ENCODE measurements around the gene MSRB1. TPM values are rescaled to one million over a fixed set of nuclear protein-coding genes. Genes with fewer than 3 reads are reported as not detected.
"Not testable (repeated sequence)": the region's sequence is repeated elsewhere in the genome, so short reads cannot be mapped to it uniquely, and the experiment has no call there.

Gene MSRB1
- total and polyA plus RNA-seq, 2 of the 8 experiments (the other 6 are each of a cell fraction or from before 2014, with no cell fraction given): 28.2 to 51.4 TPM

DNA sequence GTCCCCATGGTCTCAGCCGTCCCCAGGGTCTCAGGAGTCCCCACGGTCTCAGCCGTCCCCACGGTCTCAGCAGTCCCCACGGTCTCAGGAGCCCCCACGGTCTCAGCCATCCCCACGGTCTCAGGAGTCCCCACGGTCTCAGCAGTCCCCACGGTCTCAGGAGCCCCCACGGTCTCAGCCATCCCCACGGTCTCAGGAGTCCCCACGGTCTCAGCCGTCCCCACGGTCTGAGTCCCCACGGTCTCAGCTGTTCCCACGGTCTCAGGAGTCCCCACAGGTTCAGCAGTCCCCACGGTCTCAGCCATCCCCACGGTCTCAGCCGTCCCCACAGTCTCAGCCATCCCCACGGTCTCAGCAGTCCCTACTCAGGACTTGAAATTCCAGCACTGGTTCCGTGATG is 22.9 kb downstream of the MSRB1 start:
- not testable (repeated sequence) for H3K18ac ChIP-seq (ENCODE audit: extremely low read depth, low read length); H3K27ac ChIP-seq (ENCODE audit: low read depth, low read length); H2BK5ac ChIP-seq (ENCODE audit: low read depth, low read length); H3K36me3 ChIP-seq (ENCODE audit: control insufficient read depth in 2 of 4, insufficient read depth in 4 of 4, low read length in 3 of 4); H3K9ac ChIP-seq (replicated peaks in 1 of 4; ENCODE audit: extremely low read depth in 1 of 4, low read depth in 3 of 4, low read length in 3 of 4); H4K91ac ChIP-seq (replicated peaks; ENCODE audit: insufficient read length, low read length); H4K5ac ChIP-seq (ENCODE audit: insufficient read length, low read depth, low read length); H4K20me1 ChIP-seq (replicated peaks in 1 of 2; ENCODE audit: control insufficient read depth in 1 of 2, insufficient read depth in 2 of 2, low read length in 2 of 2); DNase-seq (ENCODE audit: low read depth in 1 of 2, low spot score in 2 of 2); H3K14ac ChIP-seq (ENCODE audit: insufficient read length); H3K9me3 ChIP-seq (ENCODE audit: insufficient read depth in 2 of 2, low read depth in 1 of 2, low read length in 1 of 2); H3K79me1 ChIP-seq (ENCODE audit: low read depth, low read length); H3K4me3 ChIP-seq (ENCODE audit: extremely low read depth in 1 of 4, insufficient read depth in 2 of 4, low read depth in 3 of 4, low read length in 4 of 4); H3K23me2 ChIP-seq (ENCODE audit: low read depth, low read length); H3K56ac ChIP-seq (replicated peaks; ENCODE audit: insufficient read length, low read depth, low read length); H3K4ac ChIP-seq (replicated peaks; ENCODE audit: insufficient read length, low read depth, low read length); H3K23ac ChIP-seq (ENCODE audit: insufficient read length); H2AFZ ChIP-seq (ENCODE audit: low read length); H2BK120ac ChIP-seq (replicated peaks; ENCODE audit: low read depth, low read length); H3K79me2 ChIP-seq (ENCODE audit: control insufficient read depth in 1 of 2, insufficient read depth in 2 of 2, low read length in 2 of 2); FAIRE-seq; H2BK20ac ChIP-seq (ENCODE audit: low read length)
- Histone ChIP-seq H4K8ac (ENCODE audit: extremely low read depth, insufficient read depth, low read length) (peak overlapping the region; percentile 18; the same call in 1 of the 2 replicates), H2AK5ac (ENCODE audit: low read depth, low read length) (0 out of 2 replicates have a peak overlapping the region, but pooled peaks have one; percentile 61), H3K4me1 (replicated peaks in 1 of 4; ENCODE audit: control insufficient read depth in 3 of 4, insufficient read depth in 4 of 4, low read length in 3 of 4) (peaks cover 4 to 38% (median 23%) of the 10 kb centered on the region in 4 experiments), H3K4me2 (ENCODE audit: insufficient read depth in 1 of 2, low read depth in 2 of 2, low read length in 2 of 2) (peak overlapping the region; percentile 56 to 57; a peak in 3 of 4 replicates), H3K27me3 (replicated peaks in 1 of 4; ENCODE audit: control insufficient read depth in 3 of 4, extremely low read depth in 1 of 4, insufficient read depth in 3 of 4, low read length in 3 of 4) (peaks cover 39 to 88% (median 72%) of the 10 kb centered on the region in 4 experiments), H2BK12ac (ENCODE audit: low read depth, low read length) (peak overlapping the region; percentile 30; the same call in 1 of the 2 replicates), H2BK15ac (ENCODE audit: low read length) (peak overlapping the region; percentile 61; the same call in 1 of the 2 replicates)
- ChIA-PET POLR2A (ENCODE audit: partially characterized antibody) (interaction anchor here (0.9 to 1.8 kb wide), 6 partner anchors 12 to 235 kb away, joined by 3 to 8 read pairs (median 4); partner anchors contain the start of genes RPS2 and TBL3), CTCF (ENCODE audit: partially characterized antibody) (interaction anchor here (0.7 to 2.2 kb wide), 7 partner anchors 9 to 56 kb away, joined by 3 to 6 read pairs (median 3); no protein-coding TSS in a partner anchor)
- WGBS, 2 experiments (ENCODE audit: extremely low coverage in 1 of 2, insufficient coverage in 1 of 2, insufficient read length in 1 of 2, insufficient replicate concordance in 2 of 2, low coverage in 1 of 2, low lambda C conversion rate in 2 of 2, missing lambda C conversion rate in 1 of 2): 64% methylated on average over 21 of the region's 21 CpGs; no CpG with 5 or more reads in 1 of the 2 experiments

Measured in H1 (cell line).